Ovary (tissue), 9 donors: ENCODE results near the gene MUCL3. TPM values are rescaled to one million over a fixed set of nuclear protein-coding genes. Genes with fewer than 3 reads are reported as not detected.
A peak's percentile ranks its signal among the peaks of the same experiment; 100 is the strongest.

ENCODE experiments used
- DNase-seq, 5 donors: peaks; one replicate each; pipeline ENCODE4 v3.0.0-alpha.2; 2019 to 2020
- H3K27ac ChIP-seq, 2 donors: fragments of 200-600 bp; one replicate each; pipeline versions ENCODE4 v1.5.1 to v1.8.0; 2019 to 2022
- H3K27me3 ChIP-seq: fragments of 200-600 bp; one replicate; pipeline ENCODE4 v1.8.0; 2022
- H3K36me3 ChIP-seq: fragments of 200-600 bp; sonication (generic); one replicate; pipeline ENCODE4 v1.5.1; 2019
- H3K4me1 ChIP-seq: one replicate; pipeline ENCODE4 v1.8.1; 2013; ENCODE audit warnings: mild to moderate bottlenecking, moderate library complexity; ENCODE audit not compliant: insufficient read depth
- H3K4me3 ChIP-seq: fragments of 200-600 bp; sonication (generic); one replicate; pipeline ENCODE4 v1.5.1; 2017
- H3K9me3 ChIP-seq, 2 donors: fragments of 200-600 bp in 1 of 2; sonication (generic) in 1 of 2; one replicate each; pipeline versions ENCODE4 v1.5.1 to v1.8.1; 2013 to 2019; ENCODE audit warnings: mild to moderate bottlenecking in 1 of 2, moderate library complexity in 1 of 2
- CTCF ChIP-seq, 3 donors: fragments of 450-650 bp in 2 of 3; fragments of 200-600 bp in 1 of 3; IDR thresholded peaks; one replicate each; pipeline versions ENCODE4 v1.5.1 to v1.8.0; 2016 to 2022; ENCODE audit warnings: antibody characterized with exemption in 3 of 3, mild to moderate bottlenecking in 1 of 3
- EP300 ChIP-seq: sonication (generic); formaldehyde crosslinking; IDR thresholded peaks from one replicate; pipeline ENCODE4 v1.6.1; 2017; ENCODE audit warnings: antibody characterized with exemption
- POLR2A ChIP-seq: fragments of 450-650 bp; IDR thresholded peaks from one replicate; pipeline ENCODE4 v1.6.1; 2017; ENCODE audit warnings: antibody characterized with exemption, mild to moderate bottlenecking, moderate library complexity
- WGBS, 3 donors: extraction: QIAGEN DNeasy Blood & Tissue Kit in 1 of 3; methylation state at CpG; one replicate each; pipeline versions ENCODE4 v1.1.5 to v1.1.7; 2013 to 2017; 5-methylcytosine and 5-hydroxymethylcytosine counted together
- intact Hi-C, 4 donors: fragments of 100-400 bp; cut with DNase I; formaldehyde crosslinking; loops; one replicate each; pipeline versions ENCODE4 v1.11.0 to v1.15.1; 2022 to 2023
- polyA plus RNA-seq, 2 donors: library from polyadenylated mRNA; stranded (reverse); fragments of 200-250 nt in 1 of 2; fragments of 350-450 nt in 1 of 2; fragmentation: Illumina TruSeq in 1 of 2; extraction: RNeasy Lipid Tissue Mini Kit (QIAGEN cat#74804) in 1 of 2; gene quantifications; one replicate each; pipeline ENCODE4 v1.2.3, GENCODE V29; 2013 to 2014
- total RNA-seq, 7 donors: library from RNA; depleted of rRNA in 2 of 7; stranded (reverse); fragments of >200 nt in 2 of 7; fragmentation: NEBNext Ultra II Directional in 3 of 7; extraction: Animal tissue kit (Norgen Biotek cat#: 25700) in 3 of 7; gene quantifications; one replicate each; pipeline versions ENCODE4 v1.1.0 to v1.2.4, GENCODE V29; 2016 to 2023
- donor health status: DM: no; HTN: no; CAD: no; lungs with moderate emphysema.
- donor health status: DM: no; HTN: no; CAD: no.
- donor health status: Bipolar disorder and iron deficiency.
- donor health status: DM: yes; HTN: yes; CAD: no.
- donor health status: DM: no; HTN: no; CAD: no.
- donor health status: DM: yes; HTN: yes; CAD: no.

MUCL3 gene
- total and polyA plus RNA-seq, 9 donors: under 0.01 TPM; not detected in 8

- Histone ChIP-seq H3K9me3 (no peaks in the 10 kb centered on the region), H3K4me1 (peaks cover 9% of the 10 kb centered on the region), H3K27ac (peak overlapping the region in 1 of 2 donors; percentile 95), H3K36me3 (no peaks in the 10 kb centered on the region), H3K4me3 (no peak overlapping the region), H3K27me3 (no peaks in the 10 kb centered on the region)
- TF ChIP-seq EP300 (no peak), CTCF (IDR thresholded peaks at IDR 0.05) (no peak)
- DNase-seq: no peak
- WGBS, 3 donors: 67 to 78% (median 76%) methylated on average over 8 of the region's 8 CpGs
- intact Hi-C loops: no loop called here
Measured at GRCh38 chr6:30912746-30913520, 27.8 kb upstream of the MUCL3 start.

DNA sequence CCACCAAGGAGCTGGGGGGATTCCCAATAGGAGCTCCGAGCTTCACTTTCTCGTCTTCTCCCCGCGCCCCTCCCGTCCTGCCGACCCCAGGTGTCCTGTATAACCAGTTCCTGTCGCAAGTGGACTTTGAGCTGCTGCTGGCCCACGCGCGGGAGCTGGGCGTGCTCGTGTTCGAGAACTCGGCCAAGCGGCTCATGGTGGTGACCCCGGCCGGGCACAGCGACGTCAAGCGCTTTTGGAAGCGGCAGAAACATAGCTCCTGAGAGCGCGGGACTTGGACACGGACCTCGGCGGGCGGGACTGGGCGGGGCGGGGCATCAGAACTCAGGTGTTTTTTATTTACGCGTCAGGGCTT lies 27.1 kb upstream of the MUCL3 start:
- TF ChIP-seq POLR2A (no peak), EP300 (no peak), CTCF (IDR thresholded peaks at IDR 0.05) (no peak)
- intact Hi-C loops: no loop called here
- no peak for DNase-seq
- peak overlapping the region; percentile 60 for H3K4me3 ChIP-seq
- H3K36me3 ChIP-seq: no peaks in the 10 kb centered on the region
- H3K27ac ChIP-seq: peak overlapping the region; percentile 74 to 95
- H3K4me1 ChIP-seq: peaks cover 9% of the 10 kb centered on the region
- H3K9me3 ChIP-seq: no peaks in the 10 kb centered on the region
- H3K27me3 ChIP-seq: no peaks in the 10 kb centered on the region
- WGBS, 3 donors: 3 to 4% (median 4%) methylated on average over 19 to 31 of the region's 31 CpGs

GRCh38 chr6:30914076-30914853 lies 26.5 kb upstream of the MUCL3 start, which contains the start of gene VARS2:
Gene VARS2 (plus strand): TSS chr6:30914238. CDS start chr6:30914837, 599 bp downstream.
- H3K4me3 ChIP-seq: peak within 1 kb of the TSS; percentile 60
- H3K9me3 ChIP-seq: no peaks in the 10 kb centered on the region
- DNase-seq: peak; percentile 92 to 98 (median 94)
- intact Hi-C loops: no loop called here
- TF ChIP-seq POLR2A: peak; percentile 89
- TF ChIP-seq CTCF (IDR thresholded peaks at IDR 0.05): peak in 2 of 3 donors; percentile 42 to 63
- TF ChIP-seq EP300: no peak
- 0 to 1% (median 1%) methylated on average over 35 to 52 of the region's 52 CpGs for WGBS, 3 donors
- H3K4me1 ChIP-seq: peaks cover 5% of the 10 kb centered on the region
- peak within 1 kb of the TSS; percentile 74 to 95 for H3K27ac ChIP-seq
- H3K36me3 ChIP-seq: no peaks in the 10 kb centered on the region
- H3K27me3 ChIP-seq: no peaks in the 10 kb centered on the region

DNA sequence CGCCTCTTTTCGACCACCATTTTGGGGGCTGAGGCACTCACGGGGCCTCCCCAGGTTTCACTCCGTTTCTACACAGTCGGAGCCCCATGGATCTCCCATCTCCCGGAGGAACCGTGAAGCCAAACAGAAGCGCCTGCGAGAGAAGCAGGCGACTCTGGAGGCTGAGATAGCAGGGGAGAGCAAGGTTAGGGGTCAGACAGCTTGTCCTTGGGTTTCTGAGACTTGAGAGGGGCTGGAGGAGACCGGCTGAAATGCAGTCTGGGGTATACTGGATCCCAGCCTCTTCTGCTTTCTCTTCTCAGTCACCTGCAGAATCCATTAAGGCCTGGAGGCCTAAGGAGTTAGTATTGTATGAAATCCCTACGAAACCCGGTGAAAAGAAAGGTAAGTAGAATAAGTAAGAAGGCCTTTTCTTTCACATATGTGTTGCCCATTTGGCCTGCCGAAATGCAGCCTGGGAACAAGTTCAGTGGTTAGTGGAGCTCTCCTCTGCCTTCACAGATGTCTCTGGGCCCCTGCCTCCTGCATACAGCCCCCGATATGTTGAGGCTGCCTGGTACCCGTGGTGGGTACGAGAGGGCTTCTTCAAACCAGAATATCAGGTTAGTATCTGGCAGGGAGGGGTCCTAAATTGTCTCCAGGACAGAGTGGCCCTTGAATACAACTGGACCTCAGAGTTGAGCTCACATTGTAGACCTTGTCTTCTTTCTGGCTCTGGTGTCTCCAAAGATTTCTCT lies 25.8 kb upstream of the MUCL3 start:
- H3K9me3 ChIP-seq: no peaks in the 10 kb centered on the region
- peaks cover 5% of the 10 kb centered on the region for H3K4me1 ChIP-seq
- H3K27me3 ChIP-seq: no peaks in the 10 kb centered on the region
- WGBS, 3 donors: 18 to 28% (median 26%) methylated on average over 17 of the region's 17 CpGs
- peak in 4 of 5 donors; percentile 45 to 55 (median 50) for DNase-seq
- TF ChIP-seq POLR2A: no peak
- no peak for TF ChIP-seq EP300
- no peak for TF ChIP-seq CTCF (IDR thresholded peaks at IDR 0.05)
- peak overlapping the region; percentile 74 to 95 for H3K27ac ChIP-seq
- intact Hi-C loops: loop anchor here in 3 of 4 donors (5.0 kb wide), 2 partner anchors 157 to 167 kb away; no protein-coding TSS in a partner anchor
- H3K36me3 ChIP-seq: no peaks in the 10 kb centered on the region
- peak overlapping the region; percentile 60 for H3K4me3 ChIP-seq
